ENCODE measurements around the gene TPRG1L.

TPRG1L gene

DNA sequence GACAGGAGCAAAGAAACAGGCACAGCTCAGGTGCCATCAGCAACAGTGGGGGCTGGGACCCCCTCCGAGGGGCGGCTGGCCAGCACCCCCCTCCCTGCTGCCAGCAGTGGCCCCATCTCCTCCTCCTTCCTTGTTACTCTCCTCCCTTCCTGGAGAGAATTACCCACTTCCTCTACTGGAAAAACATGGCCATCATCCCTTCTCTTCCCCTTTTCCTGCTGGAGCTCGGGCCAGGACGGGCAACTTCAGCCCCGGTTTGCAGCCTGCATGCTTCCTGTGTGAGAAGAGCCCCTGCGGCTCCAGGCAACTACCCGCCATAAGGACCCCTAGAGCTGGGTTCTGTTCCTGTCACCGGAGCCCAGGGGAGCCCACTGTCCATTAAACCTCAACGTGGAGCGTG, 31.1 kb upstream of the TPRG1L start:
- DNase-seq (ENCODE audit: low read depth, low spot score) = no peak

DNA sequence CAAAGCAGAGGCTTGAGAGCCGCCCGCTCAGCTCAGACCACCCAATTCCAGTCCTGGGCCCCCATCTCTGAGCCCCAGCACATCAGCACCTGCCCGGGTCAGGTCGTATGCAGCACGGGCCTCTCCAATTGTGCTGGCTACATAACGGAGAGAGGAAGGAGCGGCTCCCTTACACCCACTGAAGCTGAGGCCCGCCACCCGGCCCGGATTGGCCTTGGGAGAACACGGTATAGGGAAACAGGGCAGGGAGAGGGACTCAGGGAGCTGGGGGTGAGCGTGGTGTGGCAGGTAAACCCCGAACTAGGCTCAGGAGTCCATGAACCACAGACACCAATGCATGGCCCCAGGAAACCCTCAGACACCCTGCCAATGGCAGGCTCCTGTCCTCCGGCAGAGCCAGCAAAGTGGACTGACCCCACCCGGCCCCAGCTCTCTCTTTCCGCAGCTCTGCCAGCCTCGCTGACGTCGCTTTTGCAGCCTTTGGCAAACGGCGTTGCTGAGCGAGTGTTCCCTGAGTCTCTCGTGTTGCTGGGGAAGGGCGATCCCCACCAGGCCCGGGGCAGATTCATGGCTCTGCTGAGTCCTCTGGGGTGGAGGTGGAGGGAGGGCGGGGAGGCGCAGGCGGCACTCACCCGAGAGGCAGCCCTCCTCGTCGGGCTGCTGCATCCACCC, 30.0 kb upstream of the TPRG1L start:
- DNase-seq (ENCODE audit: low read depth, low spot score) = no peak

DNA sequence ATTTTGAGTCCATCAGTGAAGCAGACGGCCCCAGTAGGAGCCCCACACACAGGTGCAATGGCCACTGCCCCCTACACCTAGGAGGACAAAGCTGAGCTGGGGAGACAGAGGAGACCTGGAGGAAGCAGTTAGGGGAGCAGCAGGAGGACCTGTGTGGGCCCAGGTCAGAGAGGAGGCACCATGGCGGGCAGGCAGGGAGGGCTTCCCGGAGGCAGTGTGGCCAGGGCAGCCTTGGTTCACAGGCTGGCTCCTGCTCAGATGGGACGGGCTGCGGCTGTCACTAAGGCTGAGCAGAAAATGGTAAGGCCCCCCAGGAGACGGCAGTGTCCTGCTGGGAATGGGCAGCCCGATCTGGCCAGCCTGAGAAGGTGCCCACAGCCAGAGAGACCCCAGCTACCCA, 28.9 kb upstream of the TPRG1L start:
- no peak for DNase-seq (ENCODE audit: low read depth, low spot score)

DNA sequence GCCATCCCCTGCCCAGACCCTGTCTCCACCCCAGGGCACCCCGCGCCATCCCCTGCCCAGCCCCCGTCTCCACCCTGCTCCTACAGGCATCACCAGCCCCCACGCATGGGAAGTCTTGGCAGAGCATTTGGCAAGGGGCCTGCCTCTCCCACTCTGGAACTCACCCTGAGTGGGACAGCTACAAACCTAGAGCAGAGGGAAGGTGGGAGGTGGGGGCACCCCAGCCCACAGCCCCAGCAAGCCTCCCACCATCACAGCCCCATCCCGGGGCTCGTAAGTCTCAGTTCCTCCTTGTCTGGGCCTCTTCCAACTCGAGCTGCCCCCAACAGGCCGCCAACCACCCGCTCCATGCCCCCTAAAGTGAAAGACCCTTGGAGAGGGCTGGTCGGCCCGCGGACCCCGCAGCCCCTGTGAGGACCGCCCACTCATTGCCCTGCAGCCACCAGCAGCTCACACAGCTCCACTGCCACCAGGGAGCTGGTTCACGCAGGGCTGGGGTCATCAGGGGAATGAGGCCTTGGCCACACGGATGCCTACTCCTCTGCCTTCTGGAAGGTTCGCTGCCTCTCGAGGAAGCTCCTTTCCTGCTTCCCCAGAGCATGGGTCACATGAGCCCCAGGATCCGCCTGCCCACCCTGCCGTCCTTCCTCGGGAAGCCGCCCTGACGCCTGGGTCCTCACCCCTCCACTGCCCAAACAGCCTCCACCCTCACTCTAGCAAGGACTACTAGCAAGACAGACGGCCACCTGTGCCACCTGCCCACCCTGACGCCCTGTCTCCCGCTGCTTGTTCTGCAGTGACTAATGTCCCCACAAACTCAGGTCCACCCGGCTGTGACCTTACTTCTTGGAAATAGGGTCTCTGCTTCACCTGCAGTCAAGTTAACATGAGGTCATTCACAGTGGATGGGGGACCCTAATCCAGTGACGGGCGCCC, 27.9 kb upstream of the TPRG1L start:
- DNase-seq (ENCODE audit: low read depth, low spot score) = no peak

GRCh38 chr1:3597599-3597964, 27.2 kb upstream of the TPRG1L start:
- DNase-seq (ENCODE audit: low read depth, low spot score) = no peak

- DNase-seq (ENCODE audit: low read depth, low spot score) = no peak
These were observed 26.7 kb upstream of the TPRG1L start for GRCh38 chr1:3598051-3598491.

- no peak for DNase-seq (ENCODE audit: low read depth, low spot score)
These were observed 26.1 kb upstream of the TPRG1L start for GRCh38 chr1:3598522-3599285.

DNA sequence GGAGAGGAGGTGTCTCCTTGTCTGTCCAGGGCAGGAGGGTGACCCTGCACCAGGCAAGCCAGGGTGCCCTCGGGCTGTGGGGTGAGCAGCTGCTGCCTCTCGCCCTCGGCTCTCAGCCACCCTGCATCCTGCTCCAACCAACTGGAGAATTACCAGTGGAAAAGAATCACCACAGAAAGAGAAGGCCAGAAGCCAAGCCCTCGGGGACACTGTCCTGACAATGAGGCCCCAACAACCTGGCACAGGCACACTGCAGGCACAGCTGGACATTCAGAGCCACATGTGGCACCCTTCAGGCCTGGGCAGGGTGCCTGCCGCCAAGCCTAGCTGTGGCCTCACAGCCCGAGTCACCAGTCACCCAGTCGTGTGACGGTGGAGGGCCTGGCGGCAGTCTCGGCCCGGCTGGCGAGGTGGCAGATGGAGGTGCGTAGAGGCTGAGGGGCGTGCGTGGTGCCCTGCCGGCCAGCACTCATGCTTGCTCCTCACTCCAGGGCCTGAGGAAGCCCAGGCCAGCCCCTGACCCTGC, 25.5 kb upstream of the TPRG1L start:
- DNase-seq (ENCODE audit: low read depth, low spot score) = no peak

GRCh38 chr1:3599816-3600215, 25.0 kb upstream of the TPRG1L start:
- DNase-seq (ENCODE audit: low read depth, low spot score) = no peak

- no peak for DNase-seq (ENCODE audit: low read depth, low spot score)
These were observed 24.5 kb upstream of the TPRG1L start for GRCh38 chr1:3600354-3600753.

DNA sequence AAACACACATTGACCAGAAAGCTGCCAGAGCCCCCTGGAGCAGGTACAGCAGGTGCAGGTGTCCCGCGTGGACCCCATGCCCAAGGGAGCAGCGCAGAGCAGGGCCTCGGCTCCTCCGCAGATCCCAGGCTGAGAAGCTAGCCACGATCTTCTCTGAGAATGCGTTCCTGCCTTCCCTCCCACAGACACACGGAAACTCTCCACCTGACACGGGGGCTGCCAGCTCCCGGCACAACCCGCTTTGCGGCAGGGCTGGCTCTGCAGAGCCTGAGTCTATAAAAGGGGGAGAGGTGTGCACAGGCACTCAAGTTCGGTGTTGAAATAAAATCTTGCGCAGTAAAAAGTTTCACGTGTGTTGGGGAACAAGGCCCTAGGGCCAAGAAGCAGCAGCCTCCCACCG, 23.1 kb upstream of the TPRG1L start:
- DNase-seq (ENCODE audit: low read depth, low spot score) = no peak

DNA sequence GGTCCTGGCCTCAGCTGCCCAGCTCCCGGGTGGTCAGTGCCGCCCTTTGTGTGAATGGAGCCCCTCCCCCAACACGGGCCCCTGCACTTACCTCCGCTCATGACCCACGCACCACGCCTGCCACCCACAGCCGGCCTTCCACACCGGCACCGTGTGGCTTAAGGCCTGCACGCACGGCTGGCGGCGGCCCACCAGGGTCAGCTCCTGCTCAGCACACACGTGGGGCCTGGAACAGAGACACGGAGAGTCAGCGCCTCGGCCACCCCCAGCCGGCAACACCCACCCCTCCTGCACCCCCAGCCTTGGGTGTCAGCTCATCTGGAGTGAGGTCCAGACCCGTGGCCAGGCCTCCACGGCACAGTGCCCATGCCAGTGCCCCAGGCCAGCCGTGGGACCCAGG, 22.4 kb upstream of the TPRG1L start:
- no peak for DNase-seq (ENCODE audit: low read depth, low spot score)

GRCh38 chr1:3603156-3603555, 21.7 kb upstream of the TPRG1L start:
- DNase-seq (ENCODE audit: low read depth, low spot score) = no peak

DNA sequence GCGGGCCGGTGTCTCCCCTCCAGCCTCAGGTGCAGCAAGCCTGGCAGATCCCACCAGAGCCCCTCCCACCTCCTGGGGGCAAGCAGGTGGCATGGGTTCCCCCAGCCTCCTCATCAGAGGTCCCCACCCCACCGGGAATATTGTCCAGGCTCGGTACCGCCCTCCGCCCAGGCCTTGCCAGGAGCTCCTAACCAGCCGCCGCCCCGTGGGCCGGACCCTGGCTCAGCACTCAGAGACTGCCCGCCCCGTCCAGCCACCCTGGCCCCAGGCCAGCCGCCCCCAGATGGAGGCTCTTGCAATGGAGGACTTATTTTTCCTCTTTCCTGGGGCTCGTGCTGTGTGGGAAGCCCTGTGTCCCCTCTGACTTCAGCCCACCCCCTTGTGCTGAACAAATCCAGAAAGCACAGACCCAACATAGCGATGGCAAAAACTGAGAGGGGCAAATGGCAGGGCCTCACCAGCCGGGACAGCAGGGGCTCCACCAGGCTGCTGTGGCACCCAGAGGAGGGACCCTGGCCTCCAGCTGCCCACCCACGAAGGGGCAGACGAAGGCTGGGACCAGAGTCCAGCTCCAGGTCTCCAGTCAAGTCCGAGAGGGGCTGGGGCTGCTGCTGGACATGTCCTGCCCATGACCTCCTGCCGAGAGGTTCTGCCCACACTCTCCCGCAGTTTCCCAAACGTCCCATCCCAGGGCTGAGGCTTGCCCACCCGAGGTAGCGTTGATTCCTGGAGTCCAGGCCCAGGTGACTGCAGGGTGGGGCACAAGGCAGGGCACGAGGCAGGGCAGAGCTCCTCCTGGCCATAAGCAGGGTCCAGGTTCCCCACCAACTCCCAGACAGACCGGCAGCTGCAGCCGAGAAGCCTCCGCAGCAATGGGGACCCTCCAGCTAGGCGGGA, 21.0 kb upstream of the TPRG1L start:
- DNase-seq (ENCODE audit: low read depth, low spot score) = no peak

DNA sequence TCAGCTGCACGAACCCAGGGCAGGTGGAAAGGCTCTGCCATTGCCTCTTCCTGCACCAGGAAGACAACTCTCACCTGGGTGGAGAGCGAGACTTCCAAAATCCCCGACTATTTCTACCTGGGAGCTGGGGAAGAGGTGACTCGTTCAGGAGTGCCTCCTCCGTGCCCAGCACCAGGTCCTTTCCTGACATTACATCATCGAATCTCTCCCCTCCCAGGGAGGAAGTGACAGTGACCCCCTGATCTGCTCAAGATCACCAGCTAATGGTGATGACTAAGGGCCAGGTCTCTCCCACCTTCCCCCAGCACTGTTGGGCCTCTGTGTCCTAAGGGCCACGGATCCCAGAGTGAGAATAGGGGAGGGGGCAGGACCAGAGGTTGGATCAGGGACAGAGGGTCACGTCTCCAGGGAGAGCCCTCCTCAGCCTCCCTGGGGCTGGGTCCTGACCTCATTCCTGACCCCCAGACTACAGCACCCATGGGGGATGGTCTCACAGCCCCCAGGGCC, 20.3 kb upstream of the TPRG1L start:
- no peak for DNase-seq (ENCODE audit: low read depth, low spot score)

DNA sequence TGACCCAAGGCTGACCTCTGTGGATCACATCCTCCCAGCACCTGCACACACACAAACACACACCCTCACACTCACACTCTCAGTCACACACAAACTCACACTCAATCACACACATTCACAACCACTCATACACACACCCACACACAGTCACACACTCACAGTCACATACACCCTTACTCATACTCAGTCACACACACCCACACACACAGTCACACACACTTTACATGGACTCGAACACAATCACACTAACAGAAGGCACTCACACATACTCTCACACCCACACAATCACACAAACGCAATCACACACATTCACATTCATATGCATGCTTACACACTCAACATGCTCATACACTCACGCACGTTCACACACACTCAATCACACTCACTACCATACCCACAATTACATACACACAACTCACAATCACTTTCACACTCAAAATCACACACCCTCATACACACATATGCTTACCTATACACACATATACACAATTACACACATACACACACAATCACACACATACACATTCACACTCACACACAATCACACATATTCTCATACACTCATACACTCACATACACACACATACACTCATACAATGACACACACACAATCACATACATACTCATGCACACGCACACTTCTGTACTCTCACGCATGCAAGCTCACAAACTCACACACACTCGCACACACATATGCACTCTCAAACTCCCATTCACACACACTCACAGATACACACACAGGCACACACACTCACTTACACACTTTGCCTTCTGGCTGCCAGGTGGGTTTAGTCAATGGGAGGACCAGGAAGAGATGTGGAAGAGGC, 19.6 kb upstream of the TPRG1L start:
- no peak for DNase-seq (ENCODE audit: low read depth, low spot score)

DNA sequence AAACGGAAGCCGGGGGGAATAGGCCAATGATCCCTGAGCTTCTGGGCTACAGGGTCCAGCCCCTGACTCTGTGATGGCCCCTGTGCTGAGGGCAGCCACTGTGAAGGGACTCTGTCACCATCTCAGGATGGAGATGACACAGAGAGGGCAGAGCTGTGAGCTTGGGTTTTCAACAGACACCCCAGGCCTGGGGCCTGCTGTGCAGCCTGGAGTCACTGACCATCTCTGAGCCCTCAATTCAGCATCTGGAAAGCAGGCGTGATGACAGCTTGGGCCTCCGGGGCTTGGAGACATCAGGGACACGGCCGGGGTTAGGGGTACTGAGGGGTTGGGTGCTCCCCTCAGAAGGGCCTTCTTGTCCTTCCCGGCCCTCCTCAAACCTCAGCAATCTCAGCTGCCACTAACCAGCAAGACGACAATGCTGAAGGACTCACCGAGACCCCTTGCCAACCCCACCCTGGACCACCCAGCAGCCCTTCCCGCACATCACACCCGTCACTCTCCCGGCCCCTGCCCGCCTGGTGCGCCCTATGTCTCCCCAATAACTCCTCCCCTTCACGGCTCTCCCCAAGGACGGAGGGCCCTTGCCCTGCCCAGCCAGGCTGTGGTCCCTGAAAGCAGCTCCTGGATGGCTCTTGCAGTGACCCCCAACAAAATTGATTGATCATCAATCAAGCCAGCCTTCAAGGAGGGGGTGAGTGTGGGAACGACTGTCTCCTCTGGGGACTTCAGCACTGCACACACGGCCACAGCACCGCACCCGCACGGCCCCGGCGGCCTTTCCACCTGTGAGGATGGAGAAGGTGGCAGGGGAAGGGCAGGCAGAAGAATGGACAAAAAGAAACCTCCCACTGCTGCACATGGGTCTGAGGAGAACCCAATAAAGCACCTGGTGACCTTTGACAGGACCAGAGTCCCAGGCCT, 17.8 kb upstream of the TPRG1L start:
- DNase-seq (ENCODE audit: low read depth, low spot score) = no peak

DNA sequence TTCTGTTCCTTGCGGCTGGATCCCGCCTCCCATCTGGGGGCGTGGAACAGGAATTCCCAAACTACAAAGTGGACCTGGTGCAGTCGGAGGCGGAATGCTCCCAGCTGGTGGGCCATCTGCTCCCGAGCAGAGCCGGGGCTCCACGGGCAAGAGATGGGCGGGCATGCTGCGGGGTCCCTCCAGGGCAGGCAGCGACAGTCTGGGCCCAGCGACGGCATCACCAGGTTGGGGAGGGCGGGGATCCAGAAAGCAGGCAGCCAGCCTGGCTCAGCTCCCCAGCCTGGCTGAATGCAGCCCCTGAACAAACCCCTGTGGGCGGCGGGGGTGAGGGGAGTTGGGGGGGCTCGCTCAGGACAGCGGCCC, 17.1 kb upstream of the TPRG1L start:
- no peak for DNase-seq (ENCODE audit: low read depth, low spot score)

- DNase-seq (ENCODE audit: low read depth, low spot score) = no peak
These were observed 16.7 kb upstream of the TPRG1L start for GRCh38 chr1:3608154-3608553.

Data from iPS DF 19.7 (cell line).